ENCODE measurements around the gene ZNF385A. TPM values are rescaled to one million over a fixed set of nuclear protein-coding genes. Genes with fewer than 3 reads are reported as not detected.

The ZNF385A gene
- total RNA-seq, 1 experiment from 2014 or later = 12.2 TPM

DNA sequence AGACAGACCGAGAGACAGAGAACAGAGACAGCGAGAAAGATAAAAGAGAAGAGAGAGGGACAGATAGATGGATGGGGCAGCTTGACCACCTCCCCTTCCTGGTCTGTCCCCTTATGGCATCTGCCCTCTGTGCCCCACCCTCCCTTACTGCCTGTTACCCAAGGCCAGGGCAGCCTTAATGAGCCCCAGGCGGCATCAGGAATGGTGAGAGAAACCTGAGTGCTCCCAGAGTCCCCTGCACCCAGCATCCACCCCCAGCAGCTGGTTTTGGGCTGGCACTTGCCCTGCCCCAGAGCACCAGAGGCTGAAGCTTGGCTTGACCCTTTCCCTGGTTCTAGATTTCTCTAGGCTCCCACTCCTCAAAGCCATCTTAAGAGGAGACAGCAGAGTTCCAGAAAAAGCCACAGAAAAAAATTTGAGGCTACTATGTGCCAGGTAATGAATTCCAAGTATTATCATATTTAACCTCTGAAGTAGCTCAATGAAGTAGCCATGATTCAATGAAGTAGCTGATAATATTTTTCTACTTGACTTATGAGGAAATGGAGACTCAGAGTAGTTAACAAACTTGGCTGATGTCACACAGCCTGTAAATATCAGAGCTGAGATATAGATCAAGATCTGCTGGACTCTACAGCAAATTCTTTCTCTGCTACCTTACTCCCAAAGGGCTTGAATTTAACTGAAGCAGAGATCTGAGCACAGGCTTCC lies 2.0 kb upstream of the ZNF385A start:
- Histone ChIP-seq H3K79me2 (ENCODE audit: low read length) (peaks cover 2% of the 10 kb centered on the region; the same call in 1 of the 2 replicates), H3K36me3 (ENCODE audit: insufficient read depth, low read length) (no peaks in the 10 kb centered on the region), H3K9me2 (replicated peaks; ENCODE audit: insufficient read depth, low read length) (no peaks in the 10 kb centered on the region), H3K4me3 (ENCODE audit: low read length) (no peak overlapping the region), H2AFZ (ENCODE audit: low read length) (no peak overlapping the region), H3K4me2 (ENCODE audit: low read depth, low read length, poor library complexity, severe bottlenecking) (no peak overlapping the region), H3K27ac (ENCODE audit: low read length) (no peak overlapping the region), H3K9me3 (ENCODE audit: low read length) (no peaks in the 10 kb centered on the region), H3K4me1 (ENCODE audit: low read length) (peaks cover 62% of the 10 kb centered on the region), H3K9ac (ENCODE audit: low read length) (no peak overlapping the region), H3K27me3 (ENCODE audit: low read length) (no peaks in the 10 kb centered on the region), H4K20me1 (ENCODE audit: insufficient read depth, low read depth, low read length) (no peaks in the 10 kb centered on the region)
- DNase-seq = no peak

DNA sequence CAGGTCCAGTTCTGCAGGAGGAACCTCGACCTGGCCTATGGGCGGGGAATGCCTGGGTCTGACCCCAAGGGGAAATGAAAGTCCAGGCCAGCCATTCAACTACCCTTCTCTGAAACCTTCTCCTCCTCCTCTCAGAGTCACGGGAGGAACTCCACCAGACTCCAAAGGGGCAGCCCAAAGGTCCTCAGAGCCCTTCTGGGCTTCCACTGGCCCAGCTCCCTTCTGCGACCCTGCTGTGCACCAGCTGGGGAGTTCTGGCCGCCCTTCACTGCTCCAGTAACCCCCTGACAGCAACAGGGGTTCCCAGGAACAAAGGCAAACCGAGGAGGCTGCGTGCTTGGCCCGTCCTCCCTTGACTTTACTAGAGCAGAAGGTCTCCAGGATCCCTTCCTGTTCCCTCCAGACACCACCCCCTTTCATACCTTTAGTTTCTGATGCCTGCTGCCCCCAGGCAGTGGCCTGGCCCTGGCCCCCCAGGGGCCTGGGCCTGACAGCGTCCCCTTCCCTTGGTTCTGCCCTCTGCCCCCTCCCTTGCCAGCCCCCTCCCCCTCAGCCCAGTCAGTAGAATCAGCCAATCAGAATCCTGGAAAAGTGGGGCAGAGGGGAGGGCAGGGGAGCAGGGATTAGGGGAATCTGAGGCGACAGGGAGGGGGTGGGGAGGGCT lies 850 bp upstream of the ZNF385A start:
- Histone ChIP-seq H3K27ac (ENCODE audit: low read length) (peak overlapping the region; percentile 49), H3K36me3 (ENCODE audit: insufficient read depth, low read length) (no peaks in the 10 kb centered on the region), H3K4me2 (ENCODE audit: low read depth, low read length, poor library complexity, severe bottlenecking) (peak overlapping the region; percentile 59), H3K79me2 (ENCODE audit: low read length) (peaks cover 2% of the 10 kb centered on the region; the same call in 1 of the 2 replicates), H2AFZ (ENCODE audit: low read length) (no peak overlapping the region), H3K9me2 (replicated peaks; ENCODE audit: insufficient read depth, low read length) (no peaks in the 10 kb centered on the region), H3K4me1 (ENCODE audit: low read length) (peaks cover 69% of the 10 kb centered on the region), H3K9me3 (ENCODE audit: low read length) (no peaks in the 10 kb centered on the region), H3K27me3 (ENCODE audit: low read length) (no peaks in the 10 kb centered on the region), H3K9ac (ENCODE audit: low read length) (peak overlapping the region; percentile 62), H3K4me3 (ENCODE audit: low read length) (peak overlapping the region; percentile 29; the same call in 1 of the 2 replicates), H4K20me1 (ENCODE audit: insufficient read depth, low read depth, low read length) (no peaks in the 10 kb centered on the region)
- peak; percentile 61 for DNase-seq

DNA sequence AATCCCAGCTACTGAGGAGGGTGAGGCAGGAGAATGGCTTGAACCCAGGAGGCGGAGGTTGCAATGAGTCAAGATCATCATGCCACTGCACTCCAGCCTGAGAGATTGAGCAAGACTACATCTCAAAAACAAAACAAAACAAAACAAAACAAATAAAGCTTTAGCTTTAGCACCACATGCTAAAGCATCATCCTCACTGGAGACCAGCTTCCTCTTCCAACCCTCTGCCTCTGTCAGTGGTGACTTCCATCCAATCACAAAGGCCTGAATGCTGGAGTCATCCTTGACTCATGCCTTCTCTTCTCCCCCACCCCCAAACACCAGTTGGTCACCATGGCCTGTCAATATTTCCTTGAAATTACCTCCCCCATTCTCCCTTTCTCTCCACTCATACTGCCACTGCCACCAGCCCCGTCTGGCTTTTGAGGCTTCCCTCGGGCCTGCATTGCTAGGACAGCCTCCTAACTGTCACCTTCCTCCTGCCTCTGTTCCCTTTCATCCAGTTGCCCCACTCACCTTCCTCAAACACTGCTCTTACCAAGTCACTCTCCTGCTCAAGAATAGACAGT lies 1.4 kb downstream of the ZNF385A start:
- Histone ChIP-seq H3K27me3 (ENCODE audit: low read length) (no peaks in the 10 kb centered on the region), H4K20me1 (ENCODE audit: insufficient read depth, low read depth, low read length) (peaks cover 6% of the 10 kb centered on the region), H3K4me3 (ENCODE audit: low read length) (no peak overlapping the region), H2AFZ (ENCODE audit: low read length) (no peak overlapping the region), H3K36me3 (ENCODE audit: insufficient read depth, low read length) (0 out of 2 replicates have a peak, but pooled peaks cover 3% of the 10 kb centered on the region), H3K9me3 (ENCODE audit: low read length) (no peaks in the 10 kb centered on the region), H3K4me1 (ENCODE audit: low read length) (peaks cover 67% of the 10 kb centered on the region), H3K79me2 (ENCODE audit: low read length) (no peaks in the 10 kb centered on the region), H3K9ac (ENCODE audit: low read length) (no peak overlapping the region), H3K9me2 (replicated peaks; ENCODE audit: insufficient read depth, low read length) (no peaks in the 10 kb centered on the region), H3K27ac (ENCODE audit: low read length) (no peak overlapping the region), H3K4me2 (ENCODE audit: low read depth, low read length, poor library complexity, severe bottlenecking) (no peak overlapping the region)
- DNase-seq = no peak

DNA sequence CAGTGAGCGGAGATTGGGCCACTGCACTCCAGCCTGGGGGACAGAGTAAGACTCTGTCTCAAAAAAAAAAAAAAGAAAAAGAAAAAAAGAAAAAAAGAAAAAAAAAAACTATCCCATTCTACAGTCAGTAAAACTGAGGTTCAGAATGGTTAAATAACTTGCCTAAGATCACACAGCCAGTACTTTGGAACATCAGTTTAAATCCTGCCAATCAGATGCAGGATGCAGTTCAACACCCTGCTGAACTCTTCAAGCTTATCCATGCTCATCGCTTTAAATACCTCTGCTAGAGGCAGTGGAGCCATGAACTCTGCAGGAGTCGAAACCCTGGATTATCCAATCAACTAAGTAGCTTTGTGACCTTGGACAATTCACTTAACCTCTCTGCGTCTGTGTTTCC lies 3.4 kb downstream of the ZNF385A start:
- 0 out of 2 replicates have a peak, but pooled peaks cover 3% of the 10 kb centered on the region for H3K36me3 ChIP-seq (ENCODE audit: insufficient read depth, low read length)
- H3K9ac ChIP-seq (ENCODE audit: low read length) = no peak overlapping the region
- H3K27me3 ChIP-seq (ENCODE audit: low read length) = no peaks in the 10 kb centered on the region
- no peak for DNase-seq
- no peak overlapping the region for H3K4me3 ChIP-seq (ENCODE audit: low read length)
- no peak overlapping the region for H2AFZ ChIP-seq (ENCODE audit: low read length)
- H3K9me2 ChIP-seq (replicated peaks; ENCODE audit: insufficient read depth, low read length) = no peaks in the 10 kb centered on the region
- no peak overlapping the region for H3K4me2 ChIP-seq (ENCODE audit: low read depth, low read length, poor library complexity, severe bottlenecking)
- no peaks in the 10 kb centered on the region for H3K79me2 ChIP-seq (ENCODE audit: low read length)
- H4K20me1 ChIP-seq (ENCODE audit: insufficient read depth, low read depth, low read length) = peaks cover 14% of the 10 kb centered on the region
- H3K27ac ChIP-seq (ENCODE audit: low read length) = no peak overlapping the region
- peaks cover 52% of the 10 kb centered on the region for H3K4me1 ChIP-seq (ENCODE audit: low read length)
- no peaks in the 10 kb centered on the region for H3K9me3 ChIP-seq (ENCODE audit: low read length)

DNA sequence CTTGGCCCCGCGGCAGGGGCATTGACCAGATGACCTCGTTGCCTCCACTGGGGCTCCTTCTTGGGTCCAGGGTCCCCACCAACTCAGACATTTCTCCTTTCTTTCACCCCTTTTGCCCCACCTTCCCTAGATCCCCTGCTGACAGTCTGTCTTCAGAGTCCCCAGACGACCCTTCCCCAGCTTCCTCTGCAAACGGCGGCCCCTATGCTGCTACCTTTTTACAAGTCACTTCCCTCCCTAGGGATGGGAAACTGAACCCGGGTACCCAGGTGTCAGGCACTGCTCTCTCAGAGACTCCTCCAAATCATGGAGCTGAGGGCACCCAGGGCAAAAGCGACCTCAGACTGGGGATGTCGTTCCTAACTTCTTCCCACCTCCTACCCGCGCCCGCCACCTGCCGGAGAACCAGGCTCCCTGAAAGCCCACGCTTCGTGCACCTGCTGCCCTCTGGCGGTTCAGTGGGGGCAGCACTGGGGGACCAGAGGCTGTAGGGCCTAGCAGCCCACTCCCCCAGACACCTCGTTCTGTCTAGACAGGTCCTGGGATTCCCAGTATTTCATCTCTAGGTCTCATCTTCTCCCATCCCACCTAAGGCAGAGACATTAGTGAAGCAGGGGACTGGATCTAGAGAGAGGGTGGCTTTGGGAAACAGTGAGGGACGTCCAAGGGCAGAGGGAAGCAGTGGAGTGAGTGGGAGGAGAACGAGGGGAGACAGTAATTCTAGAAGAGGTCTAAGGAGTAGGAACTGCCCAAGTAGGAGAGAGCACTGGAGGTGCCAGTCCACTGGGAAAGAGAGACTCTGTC lies 4.9 kb downstream of the ZNF385A start:
- H3K4me3 ChIP-seq (ENCODE audit: low read length) = peak overlapping the region; percentile 57
- DNase-seq = peak; percentile 97
- H4K20me1 ChIP-seq (ENCODE audit: insufficient read depth, low read depth, low read length) = peaks cover 14% of the 10 kb centered on the region
- H3K27ac ChIP-seq (ENCODE audit: low read length) = peak overlapping the region; percentile 47
- H3K9me2 ChIP-seq (replicated peaks; ENCODE audit: insufficient read depth, low read length) = no peaks in the 10 kb centered on the region
- 0 out of 2 replicates have a peak, but pooled peaks cover 3% of the 10 kb centered on the region for H3K36me3 ChIP-seq (ENCODE audit: insufficient read depth, low read length)
- peak overlapping the region; percentile 65 for H3K9ac ChIP-seq (ENCODE audit: low read length)
- H3K27me3 ChIP-seq (ENCODE audit: low read length) = no peaks in the 10 kb centered on the region
- H2AFZ ChIP-seq (ENCODE audit: low read length) = 0 out of 2 replicates have a peak overlapping the region, but pooled peaks have one; percentile 55
- peaks cover 37% of the 10 kb centered on the region for H3K4me1 ChIP-seq (ENCODE audit: low read length)
- H3K79me2 ChIP-seq (ENCODE audit: low read length) = no peaks in the 10 kb centered on the region
- no peaks in the 10 kb centered on the region for H3K9me3 ChIP-seq (ENCODE audit: low read length)
- H3K4me2 ChIP-seq (ENCODE audit: low read depth, low read length, poor library complexity, severe bottlenecking) = peak overlapping the region; percentile 77

DNA sequence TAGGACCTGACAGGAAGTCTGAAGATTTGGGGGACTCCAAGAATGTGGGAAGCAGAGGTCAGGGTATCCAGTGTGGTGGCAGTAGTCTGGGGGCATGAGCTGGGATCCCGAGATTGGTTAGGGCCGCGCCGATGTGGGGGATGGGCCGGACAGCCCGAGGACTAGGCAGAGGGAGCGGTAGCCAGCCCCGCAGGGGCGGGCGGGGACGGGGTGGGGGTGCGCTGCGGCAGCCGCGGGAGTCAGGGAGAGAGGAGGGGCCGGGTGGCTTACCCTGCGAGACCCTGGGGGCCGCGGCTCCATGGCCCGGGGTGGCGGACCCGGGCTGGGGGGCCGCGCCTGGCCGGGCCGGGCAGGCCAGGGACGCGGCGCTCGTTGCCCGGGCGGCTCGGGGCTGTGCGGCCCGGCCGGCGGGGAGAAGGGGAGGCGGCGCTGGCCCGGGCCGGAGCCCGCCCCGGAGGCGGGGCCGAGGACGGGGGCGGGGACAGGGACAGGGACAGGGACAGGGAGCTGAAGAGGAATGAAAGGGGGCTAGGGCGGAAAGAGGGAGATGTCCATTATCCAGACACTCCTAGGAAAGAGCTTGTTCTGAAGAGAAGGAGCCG lies 5.6 kb downstream of the ZNF385A start:
- no peak overlapping the region for H2AFZ ChIP-seq (ENCODE audit: low read length)
- H3K9me3 ChIP-seq (ENCODE audit: low read length) = no peaks in the 10 kb centered on the region
- peaks cover 30% of the 10 kb centered on the region for H3K4me1 ChIP-seq (ENCODE audit: low read length)
- peak; percentile 77 for DNase-seq
- H3K27me3 ChIP-seq (ENCODE audit: low read length) = no peaks in the 10 kb centered on the region
- H3K4me2 ChIP-seq (ENCODE audit: low read depth, low read length, poor library complexity, severe bottlenecking) = peak overlapping the region; percentile 77
- peak overlapping the region; percentile 65 for H3K9ac ChIP-seq (ENCODE audit: low read length)
- H3K27ac ChIP-seq (ENCODE audit: low read length) = no peak overlapping the region
- 0 out of 2 replicates have a peak, but pooled peaks cover 3% of the 10 kb centered on the region for H3K36me3 ChIP-seq (ENCODE audit: insufficient read depth, low read length)
- peak overlapping the region; percentile 57 for H3K4me3 ChIP-seq (ENCODE audit: low read length)
- peaks cover 14% of the 10 kb centered on the region for H4K20me1 ChIP-seq (ENCODE audit: insufficient read depth, low read depth, low read length)
- H3K9me2 ChIP-seq (replicated peaks; ENCODE audit: insufficient read depth, low read length) = no peaks in the 10 kb centered on the region
- no peaks in the 10 kb centered on the region for H3K79me2 ChIP-seq (ENCODE audit: low read length)

DNA sequence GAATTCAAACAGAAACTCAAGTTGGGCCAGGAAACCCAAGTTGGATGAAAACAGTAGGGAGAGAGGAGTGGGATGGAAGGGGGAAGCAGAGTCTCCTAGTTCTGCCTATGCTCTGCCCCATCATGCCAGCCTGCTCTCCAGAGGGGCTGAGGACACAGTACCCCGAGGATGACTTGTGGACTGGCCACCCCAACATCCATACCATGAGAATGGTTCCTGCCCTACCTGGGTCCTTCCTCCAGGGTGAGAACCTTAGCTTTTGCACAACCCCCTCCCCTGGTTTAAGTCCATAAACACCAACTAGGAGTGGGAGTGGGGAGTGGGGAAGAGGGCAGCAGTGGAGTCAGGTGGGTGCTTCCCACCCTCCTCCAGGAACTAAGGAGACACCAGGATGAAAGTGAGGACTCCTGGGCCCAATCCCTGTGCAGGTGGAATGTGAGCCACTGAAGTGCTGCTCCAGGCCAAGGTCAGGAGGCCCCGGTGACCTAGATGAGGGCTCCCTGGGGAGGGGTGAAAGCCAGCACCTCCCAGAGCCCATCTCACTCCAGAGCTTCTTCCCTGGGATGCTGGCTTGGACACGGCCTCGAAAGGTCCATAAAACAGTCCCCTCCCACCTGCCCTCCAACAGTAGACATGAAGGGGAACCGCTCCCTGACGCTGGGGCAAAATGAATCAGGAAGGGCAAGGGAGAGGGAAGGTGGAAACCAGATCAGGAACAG lies 6.6 kb downstream of the ZNF385A start:
- Histone ChIP-seq H3K79me2 (ENCODE audit: low read length) (no peaks in the 10 kb centered on the region), H3K4me2 (ENCODE audit: low read depth, low read length, poor library complexity, severe bottlenecking) (peak overlapping the region; percentile 77), H3K9me2 (replicated peaks; ENCODE audit: insufficient read depth, low read length) (no peaks in the 10 kb centered on the region), H2AFZ (ENCODE audit: low read length) (no peak overlapping the region), H3K27ac (ENCODE audit: low read length) (no peak overlapping the region), H4K20me1 (ENCODE audit: insufficient read depth, low read depth, low read length) (peaks cover 14% of the 10 kb centered on the region), H3K9ac (ENCODE audit: low read length) (peak overlapping the region; percentile 65; the same call in 1 of the 2 replicates), H3K9me3 (ENCODE audit: low read length) (no peaks in the 10 kb centered on the region), H3K27me3 (ENCODE audit: low read length) (no peaks in the 10 kb centered on the region), H3K36me3 (ENCODE audit: insufficient read depth, low read length) (0 out of 2 replicates have a peak, but pooled peaks cover 3% of the 10 kb centered on the region), H3K4me3 (ENCODE audit: low read length) (no peak overlapping the region), H3K4me1 (ENCODE audit: low read length) (peaks cover 28% of the 10 kb centered on the region)
- no peak for DNase-seq
